22Rv1 (cell line): ENCODE measurements around the gene GPR173.

Experiments used
- H3K27ac ChIP-seq: fragments of 450-650 bp; 2 replicates; pipeline ENCODE4 v1.5.1; 2017
- ZFX ChIP-seq: fragments of 450-650 bp; IDR thresholded peaks from 2 replicates; pipeline ENCODE4 v1.6.1; 2017; ENCODE audit warnings: antibody characterized with exemption, borderline replicate concordance
- TF ChIP-seq, protein P1 (sequence below): fragments of 450-650 bp; IDR thresholded peaks from 2 replicates; pipeline ENCODE4 v1.5.1; 2017; ENCODE audit warnings: mild to moderate bottlenecking

Gene GPR173

GRCh38 chrX:53089224-53089842, 40.7 kb downstream of the GPR173 start:
- TF ChIP-seq ZFX: no peak
- TF ChIP-seq, protein P1, sequence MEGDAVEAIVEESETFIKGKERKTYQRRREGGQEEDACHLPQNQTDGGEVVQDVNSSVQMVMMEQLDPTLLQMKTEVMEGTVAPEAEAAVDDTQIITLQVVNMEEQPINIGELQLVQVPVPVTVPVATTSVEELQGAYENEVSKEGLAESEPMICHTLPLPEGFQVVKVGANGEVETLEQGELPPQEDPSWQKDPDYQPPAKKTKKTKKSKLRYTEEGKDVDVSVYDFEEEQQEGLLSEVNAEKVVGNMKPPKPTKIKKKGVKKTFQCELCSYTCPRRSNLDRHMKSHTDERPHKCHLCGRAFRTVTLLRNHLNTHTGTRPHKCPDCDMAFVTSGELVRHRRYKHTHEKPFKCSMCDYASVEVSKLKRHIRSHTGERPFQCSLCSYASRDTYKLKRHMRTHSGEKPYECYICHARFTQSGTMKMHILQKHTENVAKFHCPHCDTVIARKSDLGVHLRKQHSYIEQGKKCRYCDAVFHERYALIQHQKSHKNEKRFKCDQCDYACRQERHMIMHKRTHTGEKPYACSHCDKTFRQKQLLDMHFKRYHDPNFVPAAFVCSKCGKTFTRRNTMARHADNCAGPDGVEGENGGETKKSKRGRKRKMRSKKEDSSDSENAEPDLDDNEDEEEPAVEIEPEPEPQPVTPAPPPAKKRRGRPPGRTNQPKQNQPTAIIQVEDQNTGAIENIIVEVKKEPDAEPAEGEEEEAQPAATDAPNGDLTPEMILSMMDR: peak; percentile 77
- peak overlapping the region; percentile 85 for H3K27ac ChIP-seq

- no peak overlapping the region for H3K27ac ChIP-seq
- TF ChIP-seq, protein P1: no peak
- no peak for TF ChIP-seq ZFX
Observed at GRCh38 chrX:53089925-53090324, 41.3 kb downstream of the GPR173 start.

DNA sequence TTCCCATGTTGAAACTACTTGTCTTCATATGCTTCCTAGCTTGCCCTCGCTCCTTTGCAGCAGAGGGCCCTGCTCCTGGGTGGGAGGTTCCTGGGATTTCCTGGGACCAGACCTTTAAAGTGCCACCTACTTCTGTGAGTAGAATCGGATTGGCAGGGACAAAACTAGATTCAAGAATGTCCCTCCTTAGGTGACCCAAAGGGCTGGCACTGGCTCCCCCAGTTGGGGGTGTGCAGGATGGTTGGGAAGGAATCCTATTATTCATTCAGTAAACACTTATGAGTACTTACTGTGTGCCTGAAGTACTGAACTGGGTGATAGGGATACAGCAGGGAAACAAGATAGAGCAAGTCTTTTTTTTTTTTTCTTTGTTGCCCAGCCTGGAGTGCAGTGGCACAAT, 42.8 kb downstream of the GPR173 start:
- TF ChIP-seq, protein P1: no peak
- H3K27ac ChIP-seq: no peak overlapping the region

- peak overlapping the region; percentile 93 for H3K27ac ChIP-seq
- TF ChIP-seq, protein P1: peak; percentile 66
- no peak for TF ChIP-seq ZFX
Observed at GRCh38 chrX:53093177-53093655, 44.6 kb downstream of the GPR173 start.

DNA sequence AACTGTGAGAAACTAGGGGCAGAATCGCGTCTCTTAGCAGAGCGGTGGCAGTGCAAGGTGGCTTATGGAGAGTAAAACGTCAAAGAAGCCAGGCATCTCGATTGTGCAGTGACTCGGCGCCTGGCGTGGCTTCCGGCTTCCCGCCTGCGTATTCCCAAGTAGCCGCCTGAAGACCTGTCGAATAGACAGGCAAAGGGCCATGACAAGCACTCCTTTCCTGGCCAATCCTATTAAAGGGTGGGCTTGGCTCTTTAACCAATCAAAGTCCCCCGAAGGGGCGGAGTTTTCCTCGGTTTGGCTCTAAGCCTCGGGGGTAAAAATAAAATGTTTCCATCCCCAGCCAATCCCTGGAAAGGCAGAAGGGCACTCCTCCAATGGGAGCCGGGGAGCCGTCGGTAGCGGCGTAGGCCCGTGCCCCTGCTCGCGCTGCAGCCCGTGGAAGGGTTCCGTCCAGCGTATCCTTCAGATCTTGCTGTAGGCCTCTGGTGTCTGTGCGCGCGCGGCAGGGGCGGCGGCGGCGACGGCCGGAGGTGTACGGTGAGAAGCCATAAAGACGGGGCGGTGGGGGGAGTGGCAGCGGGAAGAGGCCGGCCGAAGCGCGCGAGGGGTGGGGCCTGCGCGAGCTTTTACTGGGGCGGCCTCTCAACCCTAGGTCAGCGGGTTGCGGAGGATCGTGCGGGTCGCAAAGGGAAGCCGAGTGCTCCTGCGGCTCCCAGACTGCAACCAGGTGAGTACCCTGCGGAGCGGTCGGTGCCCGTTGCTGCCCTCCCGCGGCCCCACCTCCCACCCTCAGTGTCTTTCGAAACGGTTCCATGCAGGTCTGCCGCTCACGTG, 45.4 kb downstream of the GPR173 start, which contains the start of gene KANTR:
Gene KANTR, plus strand, starts transcription at position 395 of the 834 bp plus-strand sequence. CDS start 30,131 bp downstream, outside the sequence.
- TF ChIP-seq, protein P1: no peak
- TF ChIP-seq ZFX: no peak
- H3K27ac ChIP-seq: peak within 1 kb of the TSS; percentile 93

- no peak for TF ChIP-seq ZFX
- peak overlapping the region; percentile 93 for H3K27ac ChIP-seq
Observed at GRCh38 chrX:53094582-53094905, 46.0 kb downstream of the GPR173 start.

DNA sequence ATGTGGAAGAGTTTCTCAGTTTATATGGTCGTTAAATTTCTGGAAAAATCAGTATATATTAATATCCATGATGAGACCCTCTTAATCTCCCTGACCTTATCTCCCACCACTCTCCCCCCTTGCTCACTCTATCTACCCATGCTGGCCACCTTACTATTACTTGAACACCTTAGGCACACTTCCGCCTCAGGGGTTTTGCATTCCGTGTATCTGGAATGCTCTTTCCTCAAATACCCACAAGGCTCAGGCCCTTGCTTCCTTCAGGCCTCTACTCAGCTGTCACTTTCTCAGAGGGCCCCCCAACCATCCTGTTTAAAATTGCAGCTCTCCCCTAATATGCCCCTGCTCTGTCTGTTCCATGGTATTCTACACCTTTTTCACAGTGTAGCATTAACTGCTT, 47.2 kb downstream of the GPR173 start:
- H3K27ac ChIP-seq: no peak overlapping the region
- TF ChIP-seq ZFX: no peak
- TF ChIP-seq, protein P1: no peak
